Calu3 (cell line): Measurements from ENCODE around the gene IP6K3. TPM values are rescaled to one million over a fixed set of nuclear protein-coding genes. Genes with fewer than 3 reads are reported as not detected.

Source experiments
- BruUV-seq: library from RNA; stranded (reverse); fragments of 400-500 nt; replicated peaks from 2 replicates; lab custom pipeline; 2021; lab: Mats Ljungman, UMichigan
- CTCF ChIA-PET: fragments of 300-600 bp; sonication (Branson Sonifier 250); formaldehyde crosslinking; loops from one replicate; lab custom pipeline; 2022; ENCODE audit warnings: antibody characterized with exemption; lab: Charles Lee
- DNase-seq: peaks from one replicate; pipeline ENCODE4 v3.0.0; 2022
- H3K27ac Mint-ChIP-seq: one replicate; pipeline ENCODE4 v1.8.0; 2022; ENCODE audit warnings: mixed read lengths; ENCODE audit not compliant: unreplicated experiment
- H3K27me3 Mint-ChIP-seq: one replicate; pipeline ENCODE4 v1.8.0; 2022; ENCODE audit warnings: mixed read lengths; ENCODE audit not compliant: unreplicated experiment
- H3K36me3 Mint-ChIP-seq: one replicate; pipeline ENCODE4 v1.8.0; 2022; ENCODE audit warnings: mild to moderate bottlenecking, moderate library complexity, mixed read lengths; ENCODE audit not compliant: insufficient read depth, unreplicated experiment
- H3K4me1 Mint-ChIP-seq: one replicate; pipeline ENCODE4 v1.8.0; 2022; ENCODE audit warnings: mild to moderate bottlenecking, low read depth, mixed read lengths; ENCODE audit not compliant: unreplicated experiment
- H3K4me3 Mint-ChIP-seq: one replicate; pipeline ENCODE4 v1.8.0; 2022; ENCODE audit warnings: mild to moderate bottlenecking, low read depth, moderate library complexity, mixed read lengths; ENCODE audit not compliant: unreplicated experiment
- H3K9me3 Mint-ChIP-seq: one replicate; pipeline ENCODE4 v1.8.0; 2022; ENCODE audit warnings: low read depth, mixed read lengths; ENCODE audit not compliant: unreplicated experiment
- intact Hi-C: fragments of 100-400 bp; cut with micrococcal nuclease; formaldehyde crosslinking; loops from one replicate; pipeline ENCODE4 v1.10.0; 2022; ENCODE audit not compliant: unreplicated experiment
- total RNA-seq: library from RNA; stranded (reverse); gene quantifications from 2 replicates; pipeline ENCODE4 v1.2.3, GENCODE V29; 2022
- TF ChIP-seq, protein P1 (sequence below): fragments of 200-600 bp; IDR thresholded peaks from one replicate; pipeline ENCODE4 v1.8.0; 2022; ENCODE audit warnings: antibody characterized with exemption; ENCODE audit not compliant: unreplicated experiment

The IP6K3 gene
- total RNA-seq, 1 experiment from 2014 or later: not detected

DNA sequence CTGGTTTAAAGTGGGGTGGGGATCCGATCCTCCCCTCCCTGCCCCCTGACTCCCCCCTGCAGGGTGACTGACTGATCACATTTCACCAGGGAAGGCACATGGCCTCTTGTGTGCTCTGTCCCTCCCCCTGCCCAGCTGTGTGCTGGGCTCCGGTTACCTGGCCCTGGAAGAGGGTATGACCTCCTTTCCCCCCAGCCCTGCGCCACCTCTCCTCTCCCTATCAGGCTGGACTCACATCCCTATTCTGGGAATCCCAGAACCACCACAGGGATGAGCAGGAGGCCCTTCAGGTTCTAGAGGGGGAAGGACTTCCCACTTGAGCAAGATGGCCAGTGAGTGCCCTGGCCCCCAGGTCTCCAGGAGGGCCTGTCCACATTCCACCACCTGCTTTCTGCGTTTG, 2.1 kb upstream of the IP6K3 start:
- no peaks in the 10 kb centered on the region for H3K36me3 Mint-ChIP-seq
- BruUV-seq: no TSS peak
- H3K4me1 Mint-ChIP-seq: peaks cover 15% of the 10 kb centered on the region
- H3K9me3 Mint-ChIP-seq: no peaks in the 10 kb centered on the region
- CTCF ChIA-PET: interaction anchor here (1.3 kb wide), 1 partner anchor 12 kb away, joined by 5 read pairs; no protein-coding TSS in a partner anchor
- H3K27ac Mint-ChIP-seq: no peak overlapping the region
- DNase-seq: no peak
- no peak overlapping the region for H3K4me3 Mint-ChIP-seq
- H3K27me3 Mint-ChIP-seq: peaks cover 38% of the 10 kb centered on the region
- TF ChIP-seq, protein P1, sequence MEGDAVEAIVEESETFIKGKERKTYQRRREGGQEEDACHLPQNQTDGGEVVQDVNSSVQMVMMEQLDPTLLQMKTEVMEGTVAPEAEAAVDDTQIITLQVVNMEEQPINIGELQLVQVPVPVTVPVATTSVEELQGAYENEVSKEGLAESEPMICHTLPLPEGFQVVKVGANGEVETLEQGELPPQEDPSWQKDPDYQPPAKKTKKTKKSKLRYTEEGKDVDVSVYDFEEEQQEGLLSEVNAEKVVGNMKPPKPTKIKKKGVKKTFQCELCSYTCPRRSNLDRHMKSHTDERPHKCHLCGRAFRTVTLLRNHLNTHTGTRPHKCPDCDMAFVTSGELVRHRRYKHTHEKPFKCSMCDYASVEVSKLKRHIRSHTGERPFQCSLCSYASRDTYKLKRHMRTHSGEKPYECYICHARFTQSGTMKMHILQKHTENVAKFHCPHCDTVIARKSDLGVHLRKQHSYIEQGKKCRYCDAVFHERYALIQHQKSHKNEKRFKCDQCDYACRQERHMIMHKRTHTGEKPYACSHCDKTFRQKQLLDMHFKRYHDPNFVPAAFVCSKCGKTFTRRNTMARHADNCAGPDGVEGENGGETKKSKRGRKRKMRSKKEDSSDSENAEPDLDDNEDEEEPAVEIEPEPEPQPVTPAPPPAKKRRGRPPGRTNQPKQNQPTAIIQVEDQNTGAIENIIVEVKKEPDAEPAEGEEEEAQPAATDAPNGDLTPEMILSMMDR: no peak
- intact Hi-C loops: no loop called here

DNA sequence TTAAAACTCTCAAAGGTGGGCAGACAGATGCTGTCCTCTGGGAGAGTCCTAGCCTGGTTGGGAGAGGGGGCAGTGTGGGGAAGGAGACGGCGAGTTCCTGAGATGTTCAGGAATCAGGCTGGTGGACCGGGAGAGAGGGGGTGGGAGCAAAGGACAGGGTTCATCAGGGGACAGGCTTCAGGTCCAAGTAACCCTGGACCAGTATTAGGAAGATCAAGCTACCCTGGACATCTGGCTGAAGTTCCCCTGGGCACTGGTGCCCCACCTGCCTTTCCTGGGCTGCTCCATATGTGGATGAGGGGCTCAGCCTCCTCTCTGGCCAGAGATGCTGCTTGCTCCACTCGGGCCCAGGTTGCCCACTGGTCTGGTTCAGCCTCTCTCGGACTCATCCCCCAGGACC, 1.1 kb upstream of the IP6K3 start:
- CTCF ChIA-PET: interaction anchor here (0.9 to 2.7 kb wide), 2 partner anchors 37 to 673 kb away, joined by 4 to 11 read pairs; partner anchors contain the start of gene UQCC2
- no peak for DNase-seq
- Mint-ChIP-seq H3K9me3 (no peaks in the 10 kb centered on the region), H3K4me3 (no peak overlapping the region), H3K27me3 (peaks cover 38% of the 10 kb centered on the region), H3K4me1 (peaks cover 25% of the 10 kb centered on the region), H3K36me3 (no peaks in the 10 kb centered on the region), H3K27ac (no peak overlapping the region)
- TF ChIP-seq, protein P1: no peak
- intact Hi-C loops: no loop called here
- no TSS peak for BruUV-seq

DNA sequence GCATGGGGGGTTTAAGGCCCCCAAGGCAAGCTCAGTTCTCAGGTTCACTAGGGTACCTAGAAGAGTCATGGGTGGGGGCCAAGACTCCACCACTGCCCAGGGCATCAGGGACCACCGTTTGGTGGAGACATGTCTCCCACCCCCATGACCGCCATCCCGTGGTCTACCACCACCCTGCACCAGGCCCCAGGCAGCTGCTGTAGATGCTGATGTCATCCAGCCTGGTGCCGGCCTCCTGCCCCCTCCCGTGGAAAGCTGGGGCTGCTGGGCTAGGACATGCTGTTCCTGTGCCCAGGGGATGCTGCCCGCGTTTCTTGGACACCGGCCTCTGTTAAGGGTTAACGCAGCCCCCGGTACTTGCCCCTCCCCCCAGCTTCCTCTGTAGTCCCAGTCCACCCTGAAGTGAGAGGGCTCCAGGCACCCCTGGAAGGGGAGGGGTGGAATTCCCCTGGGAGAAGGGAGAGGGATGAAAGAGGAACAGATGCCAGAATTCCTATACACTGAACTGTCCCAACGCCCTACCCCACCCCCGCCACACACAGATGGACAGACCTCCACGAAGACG, 587 bp downstream of the IP6K3 start:
- Mint-ChIP-seq H3K27me3 (peaks cover 38% of the 10 kb centered on the region), H3K27ac (no peak overlapping the region), H3K9me3 (no peaks in the 10 kb centered on the region), H3K4me1 (peaks cover 29% of the 10 kb centered on the region), H3K4me3 (no peak overlapping the region), H3K36me3 (no peaks in the 10 kb centered on the region)
- TF ChIP-seq, protein P1: no peak
- intact Hi-C loops: no loop called here
- no peak for DNase-seq
- no TSS peak for BruUV-seq
- CTCF ChIA-PET: interaction anchor here (0.6 to 2.7 kb wide), 3 partner anchors 15 to 664 kb away, joined by 3 to 11 read pairs (median 5); partner anchors contain the start of gene UQCC2

DNA sequence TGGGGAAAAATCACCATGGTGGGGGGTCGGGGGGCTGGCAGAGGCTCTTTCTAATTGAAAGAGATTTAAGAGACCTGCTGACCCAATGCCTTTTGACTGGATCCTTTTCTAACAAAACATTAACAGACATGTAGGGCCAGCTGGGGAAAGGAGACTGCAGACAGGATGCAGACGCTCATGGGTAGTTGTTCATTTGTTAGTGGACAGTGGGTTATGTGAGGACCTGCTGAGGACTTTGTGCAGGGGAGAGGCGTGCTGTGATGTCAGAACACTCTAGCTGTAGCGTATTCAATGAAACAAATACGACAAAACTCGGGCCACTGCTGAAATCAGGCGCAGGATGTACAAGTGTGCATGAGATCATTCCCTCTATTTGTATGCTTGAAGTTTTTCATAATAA, 1.2 kb downstream of the IP6K3 start:
- Mint-ChIP-seq H3K27me3 (peaks cover 37% of the 10 kb centered on the region), H3K4me1 (peaks cover 31% of the 10 kb centered on the region), H3K36me3 (no peaks in the 10 kb centered on the region), H3K4me3 (no peak overlapping the region), H3K27ac (no peak overlapping the region), H3K9me3 (no peaks in the 10 kb centered on the region)
- no peak for DNase-seq
- no TSS peak for BruUV-seq
- CTCF ChIA-PET: interaction anchor here (0.6 to 2.7 kb wide), 2 partner anchors 34 to 664 kb away, joined by 3 to 11 read pairs; partner anchors contain the start of gene UQCC2
- TF ChIP-seq, protein P1: no peak
- intact Hi-C loops: loop anchor here (2.0 kb wide), 1 partner anchor 13 kb away; no protein-coding TSS in a partner anchor
